Neutrophil (primary cell): ENCODE results near the gene DENND4B.

Experiments used
- H3K27ac ChIP-seq: fragments of 200-600 bp; sonication (generic); 2 replicates; pipeline ENCODE4 v1.5.1; 2016; ENCODE audit warnings: mild to moderate bottlenecking, moderate library complexity
- H3K27me3 ChIP-seq: fragments of 200-600 bp; sonication (generic); 2 replicates; pipeline ENCODE4 v1.6.0; 2016; ENCODE audit warnings: mild to moderate bottlenecking
- H3K36me3 ChIP-seq: fragments of 200-600 bp; sonication (generic); 2 replicates; pipeline ENCODE4 v1.5.1; 2017
- H3K4me1 ChIP-seq, 2 experiments: fragments of 200-600 bp in 1 of 2; sonication (generic) in 1 of 2; 1 replicate in 1 of 2; 2 replicates in 1 of 2; pipeline versions ENCODE4 v1.5.1 to v1.6.1; 2013 to 2016; ENCODE audit warnings: low read depth in 1 of 2, low read length in 1 of 2, mild to moderate bottlenecking in 1 of 2, moderate library complexity in 1 of 2; ENCODE audit not compliant: control insufficient read depth in 1 of 2, insufficient read depth in 1 of 2
- H3K4me3 ChIP-seq, 2 experiments: fragments of 200-600 bp in 1 of 2; sonication (generic) in 1 of 2; 1 replicate in 1 of 2; 2 replicates in 1 of 2; pipeline ENCODE4 v1.5.1; 2013 to 2016; ENCODE audit warnings: low read depth in 1 of 2, low read length in 1 of 2, mild to moderate bottlenecking in 1 of 2, moderate library complexity in 1 of 2
- H3K9me3 ChIP-seq: fragments of 200-600 bp; sonication (generic); 2 replicates; pipeline ENCODE4 v1.5.1; 2016
- CTCF ChIP-seq: fragments of 200-600 bp; sonication (generic); IDR thresholded peaks from 2 replicates; pipeline ENCODE4 v1.5.1; 2016; ENCODE audit warnings: antibody characterized with exemption

Gene DENND4B

GRCh38 chr1:153937331-153937730 lies 9.2 kb downstream of the DENND4B start:
- Histone ChIP-seq H3K27ac (no peak overlapping the region), H3K9me3 (no peaks in the 10 kb centered on the region), H3K4me1 (peaks cover 0 to 4% of the 10 kb centered on the region in 2 experiments), H3K27me3 (no peaks in the 10 kb centered on the region), H3K4me3 (no peak overlapping the region), H3K36me3 (peaks cover 100% of the 10 kb centered on the region)
- no peak for TF ChIP-seq CTCF

DNA sequence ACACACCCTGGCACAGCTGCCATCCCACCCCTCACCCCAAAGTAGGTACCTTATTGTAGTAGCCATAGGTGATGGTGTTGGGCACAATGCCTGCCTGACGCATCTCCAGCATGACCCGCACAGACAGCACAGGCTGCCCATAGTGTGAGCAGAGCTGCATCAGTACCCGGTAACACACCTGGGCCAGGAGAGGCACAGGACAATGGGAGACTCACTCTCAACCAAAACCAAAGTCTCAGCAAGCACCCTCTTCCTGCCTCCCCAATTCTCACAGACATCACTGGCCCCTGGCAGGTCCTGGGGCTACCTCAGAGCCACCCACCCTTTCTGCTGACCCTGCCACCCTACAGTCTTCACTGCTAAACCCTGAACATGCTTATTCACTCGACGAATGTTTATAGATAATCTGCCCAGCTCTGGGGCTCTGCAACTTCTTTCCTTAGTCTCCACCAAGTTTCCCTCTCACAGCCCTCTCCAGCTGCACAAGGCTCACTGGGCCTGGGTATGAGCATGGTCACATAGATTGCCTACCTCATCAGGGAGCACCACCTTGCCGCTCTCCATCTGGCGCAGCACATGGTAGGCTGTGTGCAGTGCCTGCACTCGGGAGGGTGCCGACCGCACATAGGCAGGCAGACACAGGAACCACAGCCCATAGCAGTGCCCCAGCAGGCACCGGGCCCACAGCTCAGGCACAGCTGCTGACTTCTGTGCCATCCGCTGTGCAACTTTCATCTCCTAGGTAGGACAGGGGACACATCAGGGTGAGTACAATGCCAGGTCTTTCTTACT lies 10.3 kb downstream of the DENND4B start:
- Histone ChIP-seq H3K4me1 (no peaks in the 10 kb centered on the region), H3K27me3 (no peaks in the 10 kb centered on the region), H3K36me3 (peaks cover 99% of the 10 kb centered on the region), H3K9me3 (no peaks in the 10 kb centered on the region), H3K27ac (no peak overlapping the region), H3K4me3 (no peak overlapping the region)
- no peak for TF ChIP-seq CTCF

GRCh38 chr1:153934746-153935145 lies 11.8 kb downstream of the DENND4B start:
- Histone ChIP-seq H3K4me3 (no peak overlapping the region), H3K27ac (peak overlapping the region; percentile 6), H3K9me3 (no peaks in the 10 kb centered on the region), H3K36me3 (peaks cover 99% of the 10 kb centered on the region), H3K4me1 (no peaks in the 10 kb centered on the region), H3K27me3 (no peaks in the 10 kb centered on the region)
- TF ChIP-seq CTCF, result no peak

DNA sequence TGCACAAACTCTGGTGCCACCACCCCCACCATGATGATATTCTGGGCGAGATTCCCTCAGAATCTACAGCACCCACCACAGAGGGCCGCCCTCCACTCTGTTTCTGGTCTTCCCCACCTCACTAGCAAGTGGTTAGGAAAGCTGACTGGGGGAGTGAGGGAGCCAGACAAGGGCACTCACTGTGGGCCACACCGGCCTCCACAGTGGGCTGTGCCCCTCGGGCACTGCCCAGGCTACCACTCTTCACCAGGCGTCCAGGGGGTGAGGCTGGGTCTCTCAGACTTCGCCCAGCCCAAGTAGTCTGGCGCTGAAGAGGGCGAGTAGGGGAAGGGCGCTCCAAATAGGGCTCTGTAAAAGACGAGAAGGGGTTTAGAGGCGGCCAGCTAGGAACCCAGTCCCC lies 12.6 kb downstream of the DENND4B start:
- Histone ChIP-seq H3K27ac (peak overlapping the region; percentile 23), H3K27me3 (no peaks in the 10 kb centered on the region), H3K4me1 (no peaks in the 10 kb centered on the region), H3K36me3 (peaks cover 99% of the 10 kb centered on the region), H3K4me3 (no peak overlapping the region), H3K9me3 (no peaks in the 10 kb centered on the region)
- TF ChIP-seq CTCF, result no peak

DNA sequence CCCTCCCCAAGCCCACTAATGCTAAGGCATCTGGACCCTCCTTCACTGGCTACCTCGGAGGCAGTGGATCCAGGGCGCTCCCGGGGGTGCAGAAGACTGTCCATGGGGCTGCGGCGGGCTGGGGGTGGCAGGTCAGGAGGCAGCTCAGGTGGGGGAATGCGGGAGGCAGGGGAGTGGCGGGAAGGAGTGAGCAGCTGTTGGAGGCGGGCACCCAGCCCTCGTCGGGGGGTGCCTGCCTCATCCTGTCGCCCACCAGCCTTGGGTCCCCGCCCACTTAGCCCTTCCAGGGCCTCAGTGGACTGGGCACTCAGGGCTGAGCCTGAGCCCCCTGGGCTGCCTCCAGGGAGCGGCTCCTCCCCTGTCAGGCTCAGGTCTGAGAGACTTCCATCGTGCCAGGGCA lies 13.1 kb downstream of the DENND4B start:
- Histone ChIP-seq H3K27me3 (no peaks in the 10 kb centered on the region), H3K4me1 (no peaks in the 10 kb centered on the region), H3K27ac (no peak overlapping the region), H3K4me3 (no peak overlapping the region), H3K36me3 (peaks cover 97% of the 10 kb centered on the region), H3K9me3 (no peaks in the 10 kb centered on the region)
- no peak for TF ChIP-seq CTCF
